ENCODE data around the gene G6PC1.
"Not testable (repeated sequence)": the region's sequence is repeated elsewhere in the genome, so short reads cannot be mapped to it uniquely, and the experiment has no call there.

The G6PC1 gene

GRCh38 chr17:42865638-42866094 is 34.9 kb upstream of the G6PC1 start:
- no peaks in the 10 kb centered on the region for H3K27me3 ChIP-seq (ENCODE audit: control insufficient read depth, insufficient read depth, low read length)
- H3K9me3 ChIP-seq (ENCODE audit: control insufficient read depth, insufficient read depth, low read length), result no peaks in the 10 kb centered on the region
- no peaks in the 10 kb centered on the region for H3K36me3 ChIP-seq (ENCODE audit: control insufficient read depth, insufficient read depth, low read length)
- no peak overlapping the region for H3K4me3 ChIP-seq (ENCODE audit: low read depth, low read length)
- H3K4me1 ChIP-seq (ENCODE audit: control insufficient read depth, insufficient read depth, low read length), result no peaks in the 10 kb centered on the region
- H3K9ac ChIP-seq (ENCODE audit: low read depth, low read length), result no peak overlapping the region

GRCh38 chr17:42866216-42866615 is 34.4 kb upstream of the G6PC1 start:
- Histone ChIP-seq H3K9me3 (ENCODE audit: control insufficient read depth, insufficient read depth, low read length) (no peaks in the 10 kb centered on the region), H3K36me3 (ENCODE audit: control insufficient read depth, insufficient read depth, low read length) (no peaks in the 10 kb centered on the region), H3K4me1 (ENCODE audit: control insufficient read depth, insufficient read depth, low read length) (no peaks in the 10 kb centered on the region), H3K27me3 (ENCODE audit: control insufficient read depth, insufficient read depth, low read length) (no peaks in the 10 kb centered on the region), H3K9ac (ENCODE audit: low read depth, low read length) (no peak overlapping the region), H3K4me3 (ENCODE audit: low read depth, low read length) (no peak overlapping the region)

- H3K4me1 ChIP-seq (ENCODE audit: control insufficient read depth, insufficient read depth, low read length), result no peaks in the 10 kb centered on the region
- no peaks in the 10 kb centered on the region for H3K9me3 ChIP-seq (ENCODE audit: control insufficient read depth, insufficient read depth, low read length)
- no peaks in the 10 kb centered on the region for H3K36me3 ChIP-seq (ENCODE audit: control insufficient read depth, insufficient read depth, low read length)
- H3K27me3 ChIP-seq (ENCODE audit: control insufficient read depth, insufficient read depth, low read length), result no peaks in the 10 kb centered on the region
- H3K4me3 ChIP-seq (ENCODE audit: low read depth, low read length), result no peak overlapping the region
- no peak overlapping the region for H3K9ac ChIP-seq (ENCODE audit: low read depth, low read length)
Observed at GRCh38 chr17:42866631-42867575, 33.7 kb upstream of the G6PC1 start.

GRCh38 chr17:42867694-42868261 is 32.8 kb upstream of the G6PC1 start:
- H3K4me1 ChIP-seq (ENCODE audit: control insufficient read depth, insufficient read depth, low read length); H3K9me3 ChIP-seq (ENCODE audit: control insufficient read depth, insufficient read depth, low read length); H3K27me3 ChIP-seq (ENCODE audit: control insufficient read depth, insufficient read depth, low read length); H3K9ac ChIP-seq (ENCODE audit: low read depth, low read length); H3K36me3 ChIP-seq (ENCODE audit: control insufficient read depth, insufficient read depth, low read length); H3K4me3 ChIP-seq (ENCODE audit: low read depth, low read length): not testable (repeated sequence)

- H3K4me3 ChIP-seq (ENCODE audit: low read depth, low read length), result no peak overlapping the region
- H3K9ac ChIP-seq (ENCODE audit: low read depth, low read length), result no peak overlapping the region
- H3K9me3 ChIP-seq (ENCODE audit: control insufficient read depth, insufficient read depth, low read length), result no peaks in the 10 kb centered on the region
- no peaks in the 10 kb centered on the region for H3K27me3 ChIP-seq (ENCODE audit: control insufficient read depth, insufficient read depth, low read length)
- no peaks in the 10 kb centered on the region for H3K4me1 ChIP-seq (ENCODE audit: control insufficient read depth, insufficient read depth, low read length)
- no peaks in the 10 kb centered on the region for H3K36me3 ChIP-seq (ENCODE audit: control insufficient read depth, insufficient read depth, low read length)
Observed at GRCh38 chr17:42868338-42868737, 32.3 kb upstream of the G6PC1 start.

- no peaks in the 10 kb centered on the region for H3K27me3 ChIP-seq (ENCODE audit: control insufficient read depth, insufficient read depth, low read length)
- no peaks in the 10 kb centered on the region for H3K4me1 ChIP-seq (ENCODE audit: control insufficient read depth, insufficient read depth, low read length)
- no peaks in the 10 kb centered on the region for H3K36me3 ChIP-seq (ENCODE audit: control insufficient read depth, insufficient read depth, low read length)
- no peak overlapping the region for H3K4me3 ChIP-seq (ENCODE audit: low read depth, low read length)
- no peak overlapping the region for H3K9ac ChIP-seq (ENCODE audit: low read depth, low read length)
- H3K9me3 ChIP-seq (ENCODE audit: control insufficient read depth, insufficient read depth, low read length), result no peaks in the 10 kb centered on the region
Observed at GRCh38 chr17:42871647-42872046, 29.0 kb upstream of the G6PC1 start.

GRCh38 chr17:42872251-42872965 is 28.2 kb upstream of the G6PC1 start:
- Histone ChIP-seq H3K36me3 (ENCODE audit: control insufficient read depth, insufficient read depth, low read length) (no peaks in the 10 kb centered on the region), H3K4me3 (ENCODE audit: low read depth, low read length) (no peak overlapping the region), H3K9ac (ENCODE audit: low read depth, low read length) (no peak overlapping the region), H3K9me3 (ENCODE audit: control insufficient read depth, insufficient read depth, low read length) (no peaks in the 10 kb centered on the region), H3K4me1 (ENCODE audit: control insufficient read depth, insufficient read depth, low read length) (no peaks in the 10 kb centered on the region), H3K27me3 (ENCODE audit: control insufficient read depth, insufficient read depth, low read length) (peaks cover 3% of the 10 kb centered on the region)

GRCh38 chr17:42873315-42873714 is 27.3 kb upstream of the G6PC1 start:
- Histone ChIP-seq H3K9me3 (ENCODE audit: control insufficient read depth, insufficient read depth, low read length) (no peaks in the 10 kb centered on the region), H3K9ac (ENCODE audit: low read depth, low read length) (no peak overlapping the region), H3K36me3 (ENCODE audit: control insufficient read depth, insufficient read depth, low read length) (no peaks in the 10 kb centered on the region), H3K4me3 (ENCODE audit: low read depth, low read length) (no peak overlapping the region), H3K4me1 (ENCODE audit: control insufficient read depth, insufficient read depth, low read length) (no peaks in the 10 kb centered on the region), H3K27me3 (ENCODE audit: control insufficient read depth, insufficient read depth, low read length) (peaks cover 3% of the 10 kb centered on the region)

- H3K9ac ChIP-seq (ENCODE audit: low read depth, low read length); H3K27me3 ChIP-seq (ENCODE audit: control insufficient read depth, insufficient read depth, low read length); H3K4me3 ChIP-seq (ENCODE audit: low read depth, low read length); H3K36me3 ChIP-seq (ENCODE audit: control insufficient read depth, insufficient read depth, low read length); H3K9me3 ChIP-seq (ENCODE audit: control insufficient read depth, insufficient read depth, low read length); H3K4me1 ChIP-seq (ENCODE audit: control insufficient read depth, insufficient read depth, low read length): not testable (repeated sequence)
Observed at GRCh38 chr17:42873932-42874695, 26.5 kb upstream of the G6PC1 start.

- H3K4me3 ChIP-seq (ENCODE audit: low read depth, low read length), result no peak overlapping the region
- H3K9ac ChIP-seq (ENCODE audit: low read depth, low read length), result no peak overlapping the region
- no peaks in the 10 kb centered on the region for H3K9me3 ChIP-seq (ENCODE audit: control insufficient read depth, insufficient read depth, low read length)
- H3K36me3 ChIP-seq (ENCODE audit: control insufficient read depth, insufficient read depth, low read length), result no peaks in the 10 kb centered on the region
- peaks cover 3% of the 10 kb centered on the region for H3K27me3 ChIP-seq (ENCODE audit: control insufficient read depth, insufficient read depth, low read length)
- no peaks in the 10 kb centered on the region for H3K4me1 ChIP-seq (ENCODE audit: control insufficient read depth, insufficient read depth, low read length)
Observed at GRCh38 chr17:42877037-42877436, 23.6 kb upstream of the G6PC1 start.

- Histone ChIP-seq H3K4me3 (ENCODE audit: low read depth, low read length) (peak overlapping the region; percentile 23), H3K9me3 (ENCODE audit: control insufficient read depth, insufficient read depth, low read length) (no peaks in the 10 kb centered on the region), H3K36me3 (ENCODE audit: control insufficient read depth, insufficient read depth, low read length) (no peaks in the 10 kb centered on the region), H3K9ac (ENCODE audit: low read depth, low read length) (no peak overlapping the region), H3K27me3 (ENCODE audit: control insufficient read depth, insufficient read depth, low read length) (peaks cover 3% of the 10 kb centered on the region), H3K4me1 (ENCODE audit: control insufficient read depth, insufficient read depth, low read length) (no peaks in the 10 kb centered on the region)
Observed at GRCh38 chr17:42878123-42878880, 22.3 kb upstream of the G6PC1 start.
